Hematopoietic multipotent progenitor cell treated with erythropoietin and hydrocortisone succinate and interleukin-3 and kit ligand, for 8 days (in vitro differentiated cells): ENCODE results near the gene DMRTA2.
A peak's percentile ranks its signal among the peaks of the same experiment; 100 is the strongest.

Experiments used
- DNase-seq: peaks from one replicate; pipeline ENCODE4 v3.0.0-alpha.2; 2015

Gene DMRTA2

DNA sequence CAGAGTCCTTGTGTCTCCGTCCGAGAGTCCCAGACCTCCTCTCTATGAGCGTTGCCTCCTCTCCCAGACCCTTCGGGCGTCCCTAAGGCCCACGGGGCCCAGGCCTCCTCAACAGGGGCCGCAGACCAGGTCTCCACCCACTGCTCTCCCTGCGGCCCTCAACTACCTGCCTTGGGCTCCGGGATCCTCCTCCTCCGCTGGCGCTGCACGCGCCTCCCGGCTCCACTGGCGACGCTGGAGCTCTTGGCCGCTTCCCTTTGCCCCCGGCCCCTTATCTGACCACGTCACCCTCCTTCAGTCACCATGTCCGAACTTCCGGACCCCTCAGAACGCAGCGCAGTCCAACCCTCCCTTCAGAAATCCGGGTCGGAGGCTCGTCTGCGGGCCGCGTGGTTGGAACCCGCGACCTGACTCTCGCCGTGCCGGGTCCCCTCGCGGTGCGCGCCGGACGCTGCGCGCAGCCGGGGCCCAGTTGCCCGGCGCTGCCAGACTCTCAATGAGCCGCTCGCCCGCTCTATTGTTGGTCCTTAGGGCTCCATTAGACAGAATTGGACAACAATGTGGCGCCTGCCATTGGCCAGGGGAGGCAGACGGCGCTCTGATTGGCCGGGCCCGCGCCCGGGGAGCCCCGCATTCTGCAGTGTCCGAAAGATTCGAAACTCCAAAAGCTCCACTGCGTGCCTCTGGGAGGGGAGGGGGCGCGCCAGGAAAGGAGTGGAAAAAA, at the start of gene DMRTA2:
TSS of gene DMRTA2 (minus strand) at position 498 of the 724 bp plus-strand sequence. CDS start 1,907 bp downstream, outside the sequence.
- no peak for DNase-seq

- DNase-seq, result peak; percentile 21
These were observed 48.7 kb upstream of the DMRTA2 start for GRCh38 chr1:50471967-50472366.

DNA sequence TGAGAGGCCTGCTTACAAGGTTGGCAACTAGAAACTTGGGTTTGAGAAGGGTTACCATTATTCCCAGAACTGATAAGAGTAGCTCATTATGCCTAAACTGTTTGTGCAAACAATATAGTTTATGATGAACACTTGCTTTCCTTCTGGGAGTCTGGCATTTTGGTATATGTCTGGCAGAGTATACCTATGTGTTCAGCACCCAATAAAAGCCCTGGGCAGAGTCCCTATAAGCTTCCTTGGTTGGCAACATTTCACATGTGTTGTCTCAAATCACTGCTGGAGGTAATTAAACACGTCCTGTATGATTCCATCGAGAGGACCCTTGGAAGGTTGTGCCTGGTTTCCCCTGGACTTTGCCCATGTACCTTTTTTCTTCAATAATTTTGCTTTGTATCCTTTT, 39.7 kb upstream of the DMRTA2 start:
- DNase-seq, result no peak

DNA sequence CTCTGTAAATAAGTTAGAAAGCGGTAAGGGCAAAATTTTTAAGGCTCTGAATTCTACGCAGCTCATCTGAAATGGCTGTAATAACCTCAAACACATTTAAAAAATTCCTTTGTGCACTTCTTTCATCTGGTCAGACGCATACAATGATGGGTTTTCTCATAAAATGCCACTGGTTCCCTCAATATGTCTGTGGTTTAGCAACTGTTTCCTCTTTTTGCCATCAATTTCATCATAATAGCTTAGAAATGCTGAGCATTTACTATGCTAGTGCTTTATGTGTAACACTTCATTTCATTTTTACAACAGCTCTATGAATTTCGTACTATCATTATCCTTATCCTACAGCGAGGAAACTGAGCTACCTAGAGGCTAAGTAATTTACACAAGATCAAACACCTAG, 35.3 kb upstream of the DMRTA2 start:
- DNase-seq, result no peak

DNA sequence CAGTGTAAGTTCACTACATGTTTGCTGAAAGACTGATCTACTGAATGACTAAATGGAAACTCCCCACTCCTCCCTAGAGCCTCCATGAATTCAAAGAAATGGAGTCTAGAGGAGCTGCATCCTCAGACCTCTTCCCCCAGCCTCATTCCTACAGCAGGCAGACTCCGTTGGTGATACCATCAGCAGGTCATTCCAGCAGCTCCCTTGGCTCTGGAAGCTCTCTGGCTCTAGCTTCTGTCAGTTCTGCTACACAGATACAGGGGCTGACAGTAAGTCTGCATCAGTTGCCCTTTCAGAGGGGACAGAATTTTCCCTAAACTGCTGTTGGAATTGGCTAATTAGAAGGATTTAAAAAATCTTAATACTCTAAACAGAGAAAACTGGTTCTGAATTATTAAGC, 31.7 kb upstream of the DMRTA2 start:
- DNase-seq, result no peak

DNA sequence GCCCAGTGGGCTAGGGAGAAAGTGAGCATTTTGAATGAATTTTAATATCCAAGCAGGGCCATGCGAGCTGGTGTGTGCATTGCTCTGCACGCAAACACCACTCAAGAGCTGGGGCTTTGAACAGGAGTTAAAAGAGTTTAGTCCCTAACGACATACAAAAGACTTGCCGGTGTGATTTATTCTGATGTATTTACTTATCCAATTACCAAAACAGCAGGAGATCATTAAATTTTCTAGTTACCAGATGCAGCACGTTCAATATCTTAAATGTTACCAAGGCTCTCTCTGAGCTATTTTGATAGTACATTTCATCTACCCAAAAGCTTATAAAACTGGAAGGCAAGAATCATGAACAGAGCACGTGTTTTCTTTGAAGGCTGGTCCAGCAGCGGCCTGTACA, 30.0 kb upstream of the DMRTA2 start:
- DNase-seq, result no peak

- peak; percentile 14 for DNase-seq
These were observed 29.5 kb upstream of the DMRTA2 start for GRCh38 chr1:50452700-50453099.

GRCh38 chr1:50450861-50451653, 27.8 kb upstream of the DMRTA2 start:
- no peak for DNase-seq

DNA sequence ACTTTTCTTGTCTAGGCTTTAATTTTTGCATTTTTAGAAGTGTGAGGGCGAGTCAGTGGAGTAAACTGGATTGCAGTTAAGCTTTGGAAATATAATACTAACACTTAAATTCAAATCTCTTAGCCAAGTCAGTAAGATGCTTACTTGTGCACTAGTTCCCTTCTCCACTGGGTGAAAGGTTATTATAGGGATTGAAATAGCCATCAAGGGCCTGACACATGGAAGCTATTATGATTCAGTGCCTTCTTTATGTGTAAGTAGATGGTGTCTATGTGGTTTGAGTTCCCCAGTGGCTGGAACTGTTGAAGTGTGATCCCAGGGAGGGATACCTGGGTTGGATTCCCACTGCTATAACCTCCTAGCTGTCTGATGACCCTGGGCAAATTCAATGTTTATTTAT, 24.7 kb upstream of the DMRTA2 start:
- DNase-seq, result no peak

DNA sequence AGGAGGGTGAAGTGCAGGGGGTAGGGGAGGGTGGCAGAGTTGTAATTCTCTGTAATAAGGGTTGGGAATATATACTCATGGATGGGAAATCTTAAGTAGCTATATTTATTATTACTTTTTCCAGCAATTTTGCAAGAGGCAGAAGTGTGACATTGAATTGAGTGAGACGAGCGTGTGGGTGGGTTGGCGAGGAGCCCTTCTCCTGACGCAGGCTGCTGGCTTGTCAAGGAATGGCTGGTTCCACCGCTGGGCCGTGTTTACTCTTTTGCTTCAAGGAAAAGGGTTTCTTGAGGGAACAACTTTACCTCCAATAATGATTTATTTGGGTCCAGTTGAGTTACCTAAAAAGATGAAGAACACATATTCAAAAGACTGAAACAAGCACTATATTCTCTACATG, 17.9 kb upstream of the DMRTA2 start:
- no peak for DNase-seq

- no peak for DNase-seq
These were observed 15.7 kb upstream of the DMRTA2 start for GRCh38 chr1:50438945-50439344.

DNA sequence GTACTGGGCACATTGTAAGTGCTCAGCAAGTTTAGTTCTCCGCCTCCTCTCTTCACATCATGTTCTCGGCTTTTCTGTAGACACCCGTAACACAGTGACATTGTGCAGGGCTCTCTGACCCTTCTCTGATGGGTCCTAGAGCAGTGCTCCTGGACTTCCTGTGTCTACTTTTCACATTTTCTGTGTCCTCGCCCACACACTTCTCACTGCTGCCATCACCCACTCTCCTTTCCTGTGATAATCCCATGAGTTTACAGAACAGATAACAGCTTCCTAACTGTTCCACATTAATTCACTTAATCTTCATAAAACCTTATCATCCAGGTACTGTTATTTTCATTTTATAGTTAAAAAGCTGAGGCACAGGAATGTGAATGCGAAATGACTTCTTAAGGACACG, 13.2 kb upstream of the DMRTA2 start:
- no peak for DNase-seq

DNA sequence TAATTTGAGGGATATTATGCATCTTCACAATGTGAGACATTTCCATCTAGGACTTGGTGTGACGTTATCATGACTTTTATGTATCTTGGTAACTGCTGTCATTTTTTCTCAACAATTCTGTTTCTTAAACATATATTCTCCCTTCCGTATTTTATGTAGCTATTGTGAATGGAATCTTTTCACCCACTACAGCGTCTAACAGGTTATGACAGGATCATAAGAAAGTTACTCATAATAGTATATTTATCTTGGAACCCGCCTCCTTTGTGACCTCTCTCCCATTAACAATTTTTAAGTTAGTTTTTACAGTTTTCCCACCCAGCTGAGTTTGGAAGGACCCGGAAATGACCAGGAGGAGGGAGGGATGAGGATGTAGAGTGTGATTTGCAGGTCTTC, 6.8 kb upstream of the DMRTA2 start:
- DNase-seq, result no peak

DNA sequence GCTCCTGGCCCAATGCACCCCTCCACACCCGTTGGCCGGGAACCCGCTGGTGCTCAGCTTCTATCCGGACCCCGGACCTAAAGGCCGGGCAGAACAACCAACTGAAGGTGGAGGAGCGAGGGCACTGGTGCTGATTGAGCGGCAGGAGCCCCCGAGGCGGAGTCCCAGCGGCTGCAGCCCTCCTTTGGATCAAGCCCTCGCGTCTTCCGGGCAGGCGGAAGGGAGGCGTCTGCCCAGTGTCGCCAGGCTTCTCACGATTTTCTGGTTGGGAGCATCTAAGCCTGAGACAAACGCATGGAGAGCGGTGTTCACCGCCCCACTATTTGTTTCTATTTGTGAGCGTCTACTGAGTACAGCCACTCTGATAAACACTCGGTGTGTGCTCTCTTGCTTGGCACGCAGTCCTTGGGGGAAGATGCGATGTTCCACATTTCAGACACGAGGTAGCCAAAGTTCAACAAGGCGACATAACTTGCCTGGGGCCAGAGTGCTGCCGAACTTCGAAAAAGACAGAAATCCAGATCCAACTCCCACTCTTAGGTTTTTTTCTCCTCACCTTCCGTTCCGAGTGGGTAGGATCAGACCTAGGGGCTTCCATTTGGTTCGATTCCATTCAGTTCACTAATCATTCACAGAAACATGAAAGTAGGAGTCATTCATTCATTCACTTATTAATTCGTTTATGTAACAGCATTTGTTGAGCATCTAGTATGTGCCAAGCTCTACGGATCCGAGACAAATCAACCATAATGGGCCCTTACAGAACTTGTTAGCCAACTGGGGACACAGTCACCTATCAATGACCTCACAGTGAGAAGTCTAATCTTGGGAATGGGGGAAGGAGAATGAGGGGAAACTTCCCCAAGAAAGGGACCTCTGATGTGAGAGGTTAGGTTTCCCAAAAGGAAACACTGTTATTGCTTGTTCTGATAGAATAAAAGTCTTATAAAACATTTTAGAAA, 4.9 kb upstream of the DMRTA2 start:
- DNase-seq, result no peak

DNA sequence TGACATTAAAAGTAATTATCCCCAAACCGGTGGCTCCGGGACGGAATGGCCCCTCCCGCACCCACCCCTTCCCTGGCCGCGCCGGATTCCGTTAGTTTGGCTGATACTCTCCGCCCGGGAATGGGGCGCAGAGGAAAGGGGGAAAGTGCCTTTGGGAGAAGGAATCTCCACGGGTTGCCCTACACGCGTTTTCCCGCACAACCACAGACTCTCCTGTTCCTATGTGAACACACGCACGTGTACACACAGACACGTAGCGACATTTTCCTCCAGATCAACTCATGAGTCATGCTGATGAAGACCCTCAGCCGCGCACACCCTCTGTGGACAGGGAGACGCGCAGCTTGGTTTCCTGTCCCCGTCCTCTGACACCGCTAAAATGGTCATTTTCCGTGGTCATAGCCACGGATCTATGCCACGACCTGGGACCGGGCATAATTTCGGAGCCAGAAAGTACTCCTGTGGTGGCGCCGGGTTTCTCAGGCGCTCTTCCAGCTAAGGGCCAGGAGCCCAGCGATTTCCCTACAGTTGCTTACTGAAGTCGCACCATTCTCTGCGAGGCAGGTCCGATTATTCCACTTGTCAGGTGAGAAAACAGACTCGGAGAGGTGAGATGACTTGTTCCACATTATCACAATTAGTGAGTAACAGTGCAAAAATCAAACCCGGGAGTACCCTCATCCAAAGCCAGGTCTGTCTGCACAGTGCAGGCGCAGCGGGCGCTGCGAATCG, 4.0 kb upstream of the DMRTA2 start:
- no peak for DNase-seq

- no peak for DNase-seq
These were observed 3.5 kb upstream of the DMRTA2 start for GRCh38 chr1:50426702-50427085.

DNA sequence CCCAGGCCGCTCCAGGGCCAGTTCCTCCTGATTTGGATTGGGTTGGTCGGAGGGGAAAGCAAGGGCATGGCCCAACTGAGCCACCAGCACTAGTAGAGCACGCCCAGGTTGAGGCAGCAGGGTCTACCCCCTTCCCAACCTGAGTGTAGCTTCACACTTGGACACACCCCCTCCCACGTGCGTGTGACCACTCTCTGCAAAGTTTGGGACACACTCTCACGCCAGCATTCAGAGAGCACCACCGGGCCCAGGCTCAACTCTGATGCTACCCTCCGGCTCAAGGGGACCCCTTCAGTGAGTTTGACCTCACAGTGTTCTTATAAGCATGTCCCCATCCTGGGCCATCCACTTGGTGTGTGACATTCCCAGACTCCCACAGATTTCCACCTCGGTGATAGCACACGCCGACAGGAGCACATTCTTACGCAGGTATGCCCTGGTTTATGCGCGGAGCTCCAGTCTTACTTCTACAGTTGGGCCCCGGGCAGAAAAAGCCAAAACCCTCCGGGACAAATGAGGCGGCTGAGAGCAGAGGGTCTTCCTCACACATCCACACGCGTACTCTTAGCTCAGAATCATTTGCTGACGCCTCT, 3.0 kb upstream of the DMRTA2 start:
- DNase-seq, result no peak

GRCh38 chr1:50425376-50426107, 2.3 kb upstream of the DMRTA2 start:
- DNase-seq, result no peak

GRCh38 chr1:50424884-50425375, 1.7 kb upstream of the DMRTA2 start:
- no peak for DNase-seq

DNA sequence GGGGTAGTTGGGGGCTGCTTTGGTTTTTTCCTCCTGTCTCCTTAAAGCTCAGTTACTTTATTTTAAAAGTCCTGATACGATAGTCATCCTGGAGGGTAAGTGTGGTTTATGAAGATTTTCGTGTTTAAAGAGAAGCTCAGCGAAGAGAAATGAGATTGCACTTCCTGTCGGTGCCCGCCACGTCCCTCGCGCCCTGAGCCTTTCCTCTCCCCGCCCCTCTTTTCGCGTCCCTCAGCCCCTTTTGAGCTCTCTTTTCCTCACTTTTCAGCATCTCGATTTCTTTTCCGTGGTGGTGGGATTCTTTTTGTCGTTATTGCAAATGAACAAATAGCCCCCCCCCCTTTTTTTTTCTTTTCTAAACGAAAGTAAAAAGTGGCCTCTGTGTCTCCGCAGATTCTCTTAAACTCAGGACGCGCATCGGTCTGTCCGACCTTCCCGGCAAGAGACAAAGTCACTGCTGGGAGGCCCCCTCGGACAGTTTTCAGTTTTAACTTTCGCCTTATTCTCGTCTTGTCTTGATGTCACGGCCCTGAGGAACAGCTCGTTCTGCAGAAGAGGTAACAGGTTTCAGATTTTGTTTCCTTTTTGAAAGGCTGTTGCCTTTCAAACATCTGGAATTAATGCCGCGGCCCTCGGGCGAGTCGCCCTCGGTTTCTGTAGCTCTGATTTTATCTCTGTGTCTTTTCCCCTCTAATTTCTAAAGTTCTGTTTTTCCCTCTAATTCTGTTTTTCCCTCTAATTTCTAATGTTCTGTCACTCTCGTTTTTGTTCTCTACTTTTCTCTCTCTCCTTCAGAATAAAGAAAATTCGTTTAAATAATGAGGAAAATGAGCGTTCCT, 1.0 kb upstream of the DMRTA2 start:
- DNase-seq, result no peak
